ENCODE measurements around the gene MED29. TPM values are rescaled to one million over a fixed set of nuclear protein-coding genes. Genes with fewer than 3 reads are reported as not detected.

Gene MED29
- total RNA-seq, 1 donor from 2014 or later = 36.3 TPM

DNA sequence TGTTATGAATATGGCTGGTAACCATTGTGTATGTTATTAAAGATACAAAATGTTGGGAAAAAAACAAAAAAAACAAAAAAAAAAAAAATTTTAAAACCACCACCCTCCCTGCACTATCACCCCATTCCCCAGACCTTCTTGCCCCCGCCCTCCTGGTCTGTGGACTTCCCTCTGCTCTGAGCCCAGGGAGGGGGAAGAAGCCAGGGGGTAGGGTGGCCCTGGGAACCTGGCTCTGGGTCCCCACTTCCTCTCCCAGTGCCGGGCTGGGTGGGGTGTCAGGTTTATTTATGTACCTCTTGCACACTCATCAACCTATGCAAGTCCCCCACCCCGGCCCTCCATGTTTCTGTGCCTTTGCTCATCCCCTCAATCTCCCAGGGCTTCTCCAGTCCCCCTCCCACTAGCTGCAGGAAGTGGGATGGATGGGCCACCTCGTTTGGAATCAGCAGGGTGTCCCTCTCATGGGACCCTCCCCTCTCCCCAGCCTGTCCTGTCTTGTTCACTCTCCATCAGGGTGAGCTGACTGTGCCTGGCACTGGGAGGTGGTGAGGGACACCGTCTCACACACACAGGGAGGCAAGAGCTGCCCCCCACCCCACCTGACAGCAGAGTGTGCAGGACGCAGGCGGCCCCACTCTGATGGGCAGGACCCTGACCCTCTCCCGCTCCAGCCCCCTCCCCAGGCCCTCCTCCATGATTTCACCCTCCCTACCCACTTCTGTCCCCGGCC lies 6.2 kb upstream of the MED29 start:
- Mint-ChIP-seq H3K9me3 (ENCODE audit: low read depth) (no peaks in the 10 kb centered on the region), H3K27ac (no peak overlapping the region), H3K27me3 (no peaks in the 10 kb centered on the region), H3K4me3 (ENCODE audit: low read depth) (no peak overlapping the region), H3K36me3 (ENCODE audit: insufficient read depth) (peaks cover 38% of the 10 kb centered on the region), H3K4me1 (ENCODE audit: low read depth) (peaks cover 2% of the 10 kb centered on the region)
- TF ChIP-seq, protein P1, sequence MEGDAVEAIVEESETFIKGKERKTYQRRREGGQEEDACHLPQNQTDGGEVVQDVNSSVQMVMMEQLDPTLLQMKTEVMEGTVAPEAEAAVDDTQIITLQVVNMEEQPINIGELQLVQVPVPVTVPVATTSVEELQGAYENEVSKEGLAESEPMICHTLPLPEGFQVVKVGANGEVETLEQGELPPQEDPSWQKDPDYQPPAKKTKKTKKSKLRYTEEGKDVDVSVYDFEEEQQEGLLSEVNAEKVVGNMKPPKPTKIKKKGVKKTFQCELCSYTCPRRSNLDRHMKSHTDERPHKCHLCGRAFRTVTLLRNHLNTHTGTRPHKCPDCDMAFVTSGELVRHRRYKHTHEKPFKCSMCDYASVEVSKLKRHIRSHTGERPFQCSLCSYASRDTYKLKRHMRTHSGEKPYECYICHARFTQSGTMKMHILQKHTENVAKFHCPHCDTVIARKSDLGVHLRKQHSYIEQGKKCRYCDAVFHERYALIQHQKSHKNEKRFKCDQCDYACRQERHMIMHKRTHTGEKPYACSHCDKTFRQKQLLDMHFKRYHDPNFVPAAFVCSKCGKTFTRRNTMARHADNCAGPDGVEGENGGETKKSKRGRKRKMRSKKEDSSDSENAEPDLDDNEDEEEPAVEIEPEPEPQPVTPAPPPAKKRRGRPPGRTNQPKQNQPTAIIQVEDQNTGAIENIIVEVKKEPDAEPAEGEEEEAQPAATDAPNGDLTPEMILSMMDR (IDR thresholded peaks at IDR 0.05; ENCODE audit: unreplicated experiment) = no peak
- DNase-seq (ENCODE audit: low spot score, unreplicated experiment) = no peak

DNA sequence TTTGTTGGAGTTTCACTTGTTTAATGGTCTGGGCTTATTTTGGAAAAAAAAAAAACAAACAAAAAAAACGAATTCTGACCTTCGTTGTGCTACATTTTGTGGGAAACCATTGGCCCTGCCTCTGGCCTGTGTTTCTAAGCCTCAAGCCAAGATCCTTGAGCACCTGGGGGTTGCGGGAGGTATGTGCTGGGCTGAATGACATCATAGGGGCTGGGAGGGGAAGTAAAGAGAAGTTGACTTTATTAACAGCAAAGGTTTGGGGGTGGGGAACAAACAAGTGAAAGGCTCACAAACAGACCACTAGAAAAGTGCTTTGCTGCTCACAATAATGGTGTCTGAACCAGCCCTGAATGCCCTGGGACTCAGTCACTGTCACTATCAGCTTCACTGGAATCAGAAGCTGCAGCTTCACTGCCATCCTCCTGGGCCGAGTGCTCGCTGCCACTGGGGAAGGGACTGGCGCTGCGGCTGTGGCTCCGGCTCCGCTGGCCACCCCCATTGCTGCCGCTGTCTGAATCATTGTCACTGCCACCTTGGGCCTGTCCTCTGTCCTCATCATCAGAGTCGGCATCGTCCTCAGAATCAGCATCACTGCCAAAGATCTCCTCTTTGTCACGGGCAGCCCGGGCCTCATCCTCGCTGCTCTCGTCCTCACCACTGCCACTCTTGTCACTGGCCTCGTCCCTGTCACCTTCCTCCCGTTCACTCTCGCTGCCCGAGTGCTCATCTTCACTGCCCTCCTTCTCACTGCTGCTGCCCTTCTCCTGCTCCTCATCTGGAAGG lies 5.4 kb upstream of the MED29 start:
- DNase-seq (ENCODE audit: low spot score, unreplicated experiment) = no peak
- H3K9me3 Mint-ChIP-seq (ENCODE audit: low read depth) = no peaks in the 10 kb centered on the region
- peaks cover 35% of the 10 kb centered on the region for H3K36me3 Mint-ChIP-seq (ENCODE audit: insufficient read depth)
- H3K27ac Mint-ChIP-seq = peak overlapping the region; percentile 66
- no peak overlapping the region for H3K4me3 Mint-ChIP-seq (ENCODE audit: low read depth)
- peaks cover 6% of the 10 kb centered on the region for H3K4me1 Mint-ChIP-seq (ENCODE audit: low read depth)
- TF ChIP-seq, protein P1 (IDR thresholded peaks at IDR 0.05; ENCODE audit: unreplicated experiment) = no peak
- H3K27me3 Mint-ChIP-seq = no peaks in the 10 kb centered on the region

DNA sequence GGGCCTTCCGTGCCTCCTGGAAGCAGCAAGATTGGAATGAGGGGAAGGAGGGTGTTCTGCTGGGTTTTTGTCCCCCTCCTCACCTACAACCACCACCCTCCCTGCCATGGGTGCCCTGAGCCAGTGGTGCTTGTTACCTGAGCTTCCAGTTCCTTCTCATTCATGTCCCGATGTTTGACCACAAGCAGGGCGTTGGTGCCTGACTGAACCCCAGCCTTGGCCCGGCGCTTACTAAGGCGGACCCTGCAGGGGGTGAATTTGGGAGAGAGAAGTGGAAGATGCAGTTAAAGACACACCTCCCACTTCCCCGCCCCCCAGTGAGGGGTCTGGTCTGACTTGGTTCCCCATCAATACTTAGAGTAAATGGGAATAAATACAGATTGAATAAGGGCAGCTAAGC lies 4.6 kb upstream of the MED29 start:
- TF ChIP-seq, protein P1 (IDR thresholded peaks at IDR 0.05; ENCODE audit: unreplicated experiment) = no peak
- peaks cover 27% of the 10 kb centered on the region for H3K36me3 Mint-ChIP-seq (ENCODE audit: insufficient read depth)
- H3K27ac Mint-ChIP-seq = no peak overlapping the region
- H3K27me3 Mint-ChIP-seq = no peaks in the 10 kb centered on the region
- no peaks in the 10 kb centered on the region for H3K9me3 Mint-ChIP-seq (ENCODE audit: low read depth)
- peaks cover 11% of the 10 kb centered on the region for H3K4me1 Mint-ChIP-seq (ENCODE audit: low read depth)
- no peak for DNase-seq (ENCODE audit: low spot score, unreplicated experiment)
- H3K4me3 Mint-ChIP-seq (ENCODE audit: low read depth) = no peak overlapping the region

DNA sequence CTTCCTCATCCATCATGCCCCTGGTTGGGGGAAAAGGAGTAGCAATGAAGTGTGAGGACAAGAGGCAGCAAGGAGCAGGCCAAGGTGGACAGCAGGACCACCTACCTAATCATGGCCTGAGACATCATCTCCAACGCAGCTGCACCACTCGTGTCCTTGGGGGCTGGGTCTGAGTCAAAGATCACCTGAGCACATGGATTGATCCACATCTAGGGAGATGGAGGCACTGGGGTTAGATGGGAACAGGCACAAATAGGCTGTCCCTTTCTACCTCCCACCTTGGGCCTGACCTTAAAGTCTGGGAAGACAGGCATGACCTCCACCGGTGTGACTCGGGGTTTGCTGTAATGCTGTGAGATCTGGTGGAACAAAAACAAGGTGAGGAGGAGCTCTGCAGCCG lies 2.5 kb upstream of the MED29 start:
- Mint-ChIP-seq H3K27ac (peak overlapping the region; percentile 75), H3K36me3 (ENCODE audit: insufficient read depth) (peaks cover 22% of the 10 kb centered on the region)

More for the DNA sequence above, 2.5 kb upstream of the MED29 start:
- Mint-ChIP-seq H3K4me1 (ENCODE audit: low read depth) (peaks cover 18% of the 10 kb centered on the region), H3K9me3 (ENCODE audit: low read depth) (no peaks in the 10 kb centered on the region), H3K27me3 (no peaks in the 10 kb centered on the region), H3K4me3 (ENCODE audit: low read depth) (peak overlapping the region; percentile 42)
- TF ChIP-seq, protein P1 (IDR thresholded peaks at IDR 0.05; ENCODE audit: unreplicated experiment) = no peak
- no peak for DNase-seq (ENCODE audit: low spot score, unreplicated experiment)

All from progenitor cell of endocrine pancreas (in vitro differentiated cells).